ENCODE data around the gene PGAP6.
"Not testable (repeated sequence)": the region's sequence is repeated elsewhere in the genome, so short reads cannot be mapped to it uniquely, and the experiment has no call there.

PGAP6 gene

GRCh38 chr16:381789-382717 lies at the start of gene PGAP6:
PGAP6 (minus strand) TSS chr16:381978; CDS start chr16:381821, 157 bp downstream.
- DNase-seq = peak; percentile 71

- no peak for DNase-seq
These were observed 49.1 kb upstream of the PGAP6 start for GRCh38 chr16:430904-431303.

GRCh38 chr16:427250-427649 lies 45.5 kb upstream of the PGAP6 start:
- no peak for DNase-seq

GRCh38 chr16:426906-427249 lies 45.1 kb upstream of the PGAP6 start:
- DNase-seq = peak; percentile 23

- DNase-seq = peak; percentile 33
These were observed 44.5 kb upstream of the PGAP6 start for GRCh38 chr16:426115-426905.

- no peak for DNase-seq
These were observed 43.9 kb upstream of the PGAP6 start for GRCh38 chr16:425740-426114.

GRCh38 chr16:425082-425718 lies 43.4 kb upstream of the PGAP6 start, which contains the start of gene RAB11FIP3:
RAB11FIP3 (plus strand) TSS chr16:425649; CDS start chr16:426007, 358 bp downstream.
- peak; percentile 91 for DNase-seq

GRCh38 chr16:424623-425081 lies 42.9 kb upstream of the PGAP6 start:
- DNase-seq = no peak

- no peak for DNase-seq
These were observed 42.4 kb upstream of the PGAP6 start for GRCh38 chr16:424033-424622.

- not testable (repeated sequence) for DNase-seq
These were observed 40.4 kb upstream of the PGAP6 start for GRCh38 chr16:422179-422578.

- DNase-seq = not testable (repeated sequence)
These were observed 33.4 kb upstream of the PGAP6 start for GRCh38 chr16:415170-415498.

GRCh38 chr16:414395-415169 lies 32.8 kb upstream of the PGAP6 start:
- DNase-seq = no peak

- no peak for DNase-seq
These were observed 29.9 kb upstream of the PGAP6 start for GRCh38 chr16:411576-412265.

- no peak for DNase-seq
These were observed 28.9 kb upstream of the PGAP6 start for GRCh38 chr16:410516-411178.

- no peak for DNase-seq
These were observed 25.5 kb upstream of the PGAP6 start for GRCh38 chr16:407253-407652.

GRCh38 chr16:405548-406506 lies 24.0 kb upstream of the PGAP6 start:
- no peak for DNase-seq

- no peak for DNase-seq
These were observed 23.3 kb upstream of the PGAP6 start for GRCh38 chr16:404971-405486.

- DNase-seq = peak; percentile 99
These were observed 19.9 kb upstream of the PGAP6 start, which contains the start of gene DECR2 for GRCh38 chr16:401468-402348. DECR2 (plus strand) TSS chr16:401885; CDS start chr16:401964, 79 bp downstream.

Data from activated T-cell treated with anti-CD3 and anti-CD28 coated beads, Interleukin-2, amount 50 U/mL, for 1 hour (primary cell).